ENCODE measurements around the gene LTBP2.

DNA sequence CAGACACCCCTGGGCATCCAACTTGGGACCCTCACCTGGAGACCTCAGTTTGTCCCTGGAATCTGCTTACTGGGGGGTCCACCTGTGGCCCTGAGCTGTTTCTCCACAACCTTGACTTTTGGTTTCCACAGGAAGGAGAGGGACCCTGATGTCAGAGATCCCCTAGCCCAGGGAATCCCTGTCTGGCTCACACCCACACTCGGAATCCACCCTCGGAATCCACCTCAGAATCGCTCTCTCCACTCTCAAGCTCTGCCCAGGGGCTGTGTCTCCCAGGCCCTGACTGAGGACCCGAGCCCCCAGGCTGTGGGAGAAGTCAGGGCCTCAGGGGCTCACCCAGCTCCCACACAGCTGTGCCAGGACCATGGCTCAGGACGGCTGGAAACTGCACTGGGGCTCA is 17.4 kb downstream of the LTBP2 start:
- TF ChIP-seq TAF1 (IDR thresholded peaks at IDR 0.05; ENCODE audit: borderline replicate concordance, low read depth, low read length) (no peak), POLR2AphosphoS5 (IDR thresholded peaks at IDR 0.05; ENCODE audit: low read depth, low read length) (no peak), POLR2A (IDR thresholded peaks at IDR 0.05; ENCODE audit: low read depth, low read length) (no peak)

Measured in GM12892 (cell line).